Measurements from ENCODE around the gene LY6G5C. TPM values are rescaled to one million over a fixed set of nuclear protein-coding genes. Genes with fewer than 3 reads are reported as not detected.
A peak's percentile ranks its signal among the peaks of the same experiment; 100 is the strongest.

The LY6G5C gene
- total and polyA plus RNA-seq, 2 experiments from 2014 or later, result 0.54 to 9.0 TPM

GRCh38 chr6:31641370-31641769 is 39.5 kb downstream of the LY6G5C start:
- Histone ChIP-seq H3K4me3 (no peak overlapping the region), H3K27ac (no peak overlapping the region), H3K27me3 (no peaks in the 10 kb centered on the region), H3K4me1 (ENCODE audit: low read depth) (no peaks in the 10 kb centered on the region), H3K36me3 (peaks cover 85% of the 10 kb centered on the region), H3K9me3 (ENCODE audit: low read depth) (no peaks in the 10 kb centered on the region)
- no peak for TF ChIP-seq CTCF (IDR thresholded peaks at IDR 0.05; ENCODE audit: low read depth, low read length)
- DNase-seq (ENCODE audit: low read depth in 1 of 2, low spot score in 1 of 2), result no peak

GRCh38 chr6:31640612-31641011 is 40.3 kb downstream of the LY6G5C start:
- Histone ChIP-seq H3K36me3 (peaks cover 86% of the 10 kb centered on the region), H3K27me3 (no peaks in the 10 kb centered on the region), H3K4me1 (ENCODE audit: low read depth) (no peaks in the 10 kb centered on the region), H3K27ac (no peak overlapping the region), H3K4me3 (no peak overlapping the region), H3K9me3 (ENCODE audit: low read depth) (no peaks in the 10 kb centered on the region)
- DNase-seq (ENCODE audit: low read depth in 1 of 2, low spot score in 1 of 2), result no peak
- TF ChIP-seq CTCF (IDR thresholded peaks at IDR 0.05; ENCODE audit: low read depth, low read length), result no peak

GRCh38 chr6:31639449-31639861 is 41.4 kb downstream of the LY6G5C start:
- Histone ChIP-seq H3K4me3 (no peak overlapping the region), H3K9me3 (ENCODE audit: low read depth) (no peaks in the 10 kb centered on the region), H3K36me3 (peaks cover 86% of the 10 kb centered on the region), H3K27me3 (no peaks in the 10 kb centered on the region), H3K4me1 (ENCODE audit: low read depth) (no peaks in the 10 kb centered on the region), H3K27ac (peak overlapping the region; percentile 73)
- peak in 1 of 2 donors; percentile 50 for DNase-seq (ENCODE audit: low read depth in 1 of 2, low spot score in 1 of 2)
- no peak for TF ChIP-seq CTCF (IDR thresholded peaks at IDR 0.05; ENCODE audit: low read depth, low read length)

- DNase-seq (ENCODE audit: low read depth in 1 of 2, low spot score in 1 of 2), result no peak
- Histone ChIP-seq H3K27me3 (no peaks in the 10 kb centered on the region), H3K36me3 (peaks cover 86% of the 10 kb centered on the region), H3K4me1 (ENCODE audit: low read depth) (no peaks in the 10 kb centered on the region), H3K27ac (peak overlapping the region; percentile 73), H3K4me3 (no peak overlapping the region), H3K9me3 (ENCODE audit: low read depth) (no peaks in the 10 kb centered on the region)
- TF ChIP-seq CTCF (IDR thresholded peaks at IDR 0.05; ENCODE audit: low read depth, low read length), result no peak
These were observed 41.8 kb downstream of the LY6G5C start for GRCh38 chr6:31639043-31639442.

- Histone ChIP-seq H3K36me3 (peaks cover 93% of the 10 kb centered on the region), H3K27me3 (no peaks in the 10 kb centered on the region), H3K4me3 (no peak overlapping the region), H3K9me3 (ENCODE audit: low read depth) (no peaks in the 10 kb centered on the region), H3K4me1 (ENCODE audit: low read depth) (no peaks in the 10 kb centered on the region), H3K27ac (peak overlapping the region; percentile 62)
- no peak for DNase-seq (ENCODE audit: low read depth in 1 of 2, low spot score in 1 of 2)
- TF ChIP-seq CTCF (IDR thresholded peaks at IDR 0.05; ENCODE audit: low read depth, low read length), result no peak
These were observed 43.9 kb downstream of the LY6G5C start for GRCh38 chr6:31636698-31637596.

Measured in cardiac muscle cell (in vitro differentiated cells and primary cell).